ENCODE results near the gene VSNL1. TPM values are rescaled to one million over a fixed set of nuclear protein-coding genes. Genes with fewer than 3 reads are reported as not detected.

The VSNL1 gene
- total and polyA plus RNA-seq, 2 experiments from 2014 or later = 0.70 to 1.8 TPM

GRCh38 chr2:17589406-17590035 lies 49.0 kb downstream of the VSNL1 start:
- no peak overlapping the region for H3K4me2 ChIP-seq (ENCODE audit: unreplicated experiment)
- H3K9ac ChIP-seq = no peak overlapping the region
- no peak overlapping the region for H2AFZ ChIP-seq
- peaks cover 6% of the 10 kb centered on the region for H3K4me1 ChIP-seq (ENCODE audit: insufficient read depth)
- H3K27ac ChIP-seq = no peak overlapping the region
- H3F3A ChIP-seq (ENCODE audit: insufficient read depth) = peaks cover 9% of the 10 kb centered on the region
- in situ Hi-C loops (cut with MboI) = no loop called here
- TF ChIP-seq EZH2phosphoT487 (IDR thresholded peaks at IDR 0.05; ENCODE audit: insufficient read depth, low read depth) (no peak), EZH2 (IDR thresholded peaks at IDR 0.05; ENCODE audit: insufficient read depth, poor library complexity, severe bottlenecking) (no peak)
- no peaks in the 10 kb centered on the region for H3K79me2 ChIP-seq (ENCODE audit: insufficient read depth)
- H3K36me3 ChIP-seq (ENCODE audit: low read depth) = no peaks in the 10 kb centered on the region
- DNase-seq = no peak
- no peak overlapping the region for H3K4me3 ChIP-seq
- no peaks in the 10 kb centered on the region for H3K9me2 ChIP-seq (ENCODE audit: insufficient read depth)
- H3K27me3 ChIP-seq (replicated peaks; ENCODE audit: insufficient read depth) = no peaks in the 10 kb centered on the region
- no peaks in the 10 kb centered on the region for H4K20me1 ChIP-seq (ENCODE audit: insufficient read depth)
- 89 to 95% methylated on average over 2 of the region's 2 CpGs for WGBS, 2 experiments (ENCODE audit: low coverage in 1 of 2, low lambda C conversion rate in 2 of 2, missing lambda C conversion rate in 2 of 2)
- H3K9me3 ChIP-seq (ENCODE audit: low read depth) = no peaks in the 10 kb centered on the region

GRCh38 chr2:17590342-17590911 lies 49.9 kb downstream of the VSNL1 start:
- H2AFZ ChIP-seq = no peak overlapping the region
- H3K9ac ChIP-seq = no peak overlapping the region
- no peaks in the 10 kb centered on the region for H4K20me1 ChIP-seq (ENCODE audit: insufficient read depth)
- H3K27ac ChIP-seq = no peak overlapping the region
- WGBS, 2 experiments (ENCODE audit: low coverage in 1 of 2, low lambda C conversion rate in 2 of 2, missing lambda C conversion rate in 2 of 2) = 38 to 50% methylated on average over 2 of the region's 2 CpGs
- peaks cover 18% of the 10 kb centered on the region for H3F3A ChIP-seq (ENCODE audit: insufficient read depth)
- DNase-seq = no peak
- H3K4me3 ChIP-seq = no peak overlapping the region
- H3K27me3 ChIP-seq (replicated peaks; ENCODE audit: insufficient read depth) = no peaks in the 10 kb centered on the region
- no peak overlapping the region for H3K4me2 ChIP-seq (ENCODE audit: unreplicated experiment)
- peaks cover 13% of the 10 kb centered on the region for H3K4me1 ChIP-seq (ENCODE audit: insufficient read depth)
- H3K36me3 ChIP-seq (ENCODE audit: low read depth) = no peaks in the 10 kb centered on the region
- H3K79me2 ChIP-seq (ENCODE audit: insufficient read depth) = no peaks in the 10 kb centered on the region
- TF ChIP-seq EZH2phosphoT487 (IDR thresholded peaks at IDR 0.05; ENCODE audit: insufficient read depth, low read depth) (no peak), EZH2 (IDR thresholded peaks at IDR 0.05; ENCODE audit: insufficient read depth, poor library complexity, severe bottlenecking) (no peak)
- H3K9me2 ChIP-seq (ENCODE audit: insufficient read depth) = no peaks in the 10 kb centered on the region
- in situ Hi-C loops (cut with MboI) = no loop called here
- H3K9me3 ChIP-seq (ENCODE audit: low read depth) = no peaks in the 10 kb centered on the region

- Histone ChIP-seq H3K4me3 (no peak overlapping the region), H3K27me3 (replicated peaks; ENCODE audit: insufficient read depth) (no peaks in the 10 kb centered on the region), H3K36me3 (ENCODE audit: low read depth) (no peaks in the 10 kb centered on the region), H3K9me2 (ENCODE audit: insufficient read depth) (no peaks in the 10 kb centered on the region), H3K4me2 (ENCODE audit: unreplicated experiment) (no peak overlapping the region), H3K9me3 (ENCODE audit: low read depth) (no peaks in the 10 kb centered on the region), H2AFZ (no peak overlapping the region), H3F3A (ENCODE audit: insufficient read depth) (peaks cover 19% of the 10 kb centered on the region), H3K9ac (no peak overlapping the region), H4K20me1 (ENCODE audit: insufficient read depth) (no peaks in the 10 kb centered on the region), H3K4me1 (ENCODE audit: insufficient read depth) (peaks cover 13% of the 10 kb centered on the region), H3K27ac (no peak overlapping the region), H3K79me2 (ENCODE audit: insufficient read depth) (no peaks in the 10 kb centered on the region)
- TF ChIP-seq EZH2 (IDR thresholded peaks at IDR 0.05; ENCODE audit: insufficient read depth, poor library complexity, severe bottlenecking) = no peak
- no peak for TF ChIP-seq EZH2phosphoT487 (IDR thresholded peaks at IDR 0.05; ENCODE audit: insufficient read depth, low read depth)
- no peak for DNase-seq
- in situ Hi-C loops (cut with MboI) = no loop called here
- 61 to 76% methylated on average over 3 of the region's 3 CpGs for WGBS, 2 experiments (ENCODE audit: low coverage in 1 of 2, low lambda C conversion rate in 2 of 2, missing lambda C conversion rate in 2 of 2)
Measured at GRCh38 chr2:17591846-17592245, 51.4 kb downstream of the VSNL1 start.

GRCh38 chr2:17592731-17593409 lies 52.4 kb downstream of the VSNL1 start:
- no peaks in the 10 kb centered on the region for H3K36me3 ChIP-seq (ENCODE audit: low read depth)
- no peaks in the 10 kb centered on the region for H3K27me3 ChIP-seq (replicated peaks; ENCODE audit: insufficient read depth)
- H3K9me2 ChIP-seq (ENCODE audit: insufficient read depth) = no peaks in the 10 kb centered on the region
- H4K20me1 ChIP-seq (ENCODE audit: insufficient read depth) = no peaks in the 10 kb centered on the region
- in situ Hi-C loops (cut with MboI) = no loop called here
- no peak overlapping the region for H2AFZ ChIP-seq
- H3K9ac ChIP-seq = no peak overlapping the region
- no peak overlapping the region for H3K27ac ChIP-seq
- H3K4me3 ChIP-seq = no peak overlapping the region
- no peaks in the 10 kb centered on the region for H3K79me2 ChIP-seq (ENCODE audit: insufficient read depth)
- H3K4me2 ChIP-seq (ENCODE audit: unreplicated experiment) = no peak overlapping the region
- no peak for DNase-seq
- no peaks in the 10 kb centered on the region for H3K9me3 ChIP-seq (ENCODE audit: low read depth)
- peaks cover 19% of the 10 kb centered on the region for H3F3A ChIP-seq (ENCODE audit: insufficient read depth)
- H3K4me1 ChIP-seq (ENCODE audit: insufficient read depth) = peaks cover 13% of the 10 kb centered on the region
- TF ChIP-seq EZH2 (IDR thresholded peaks at IDR 0.05; ENCODE audit: insufficient read depth, poor library complexity, severe bottlenecking) (no peak), EZH2phosphoT487 (IDR thresholded peaks at IDR 0.05; ENCODE audit: insufficient read depth, low read depth) (no peak)
- WGBS, 2 experiments (ENCODE audit: low coverage in 1 of 2, low lambda C conversion rate in 2 of 2, missing lambda C conversion rate in 2 of 2) = 80 to 84% methylated on average over 2 of the region's 2 CpGs

All from GM23248 (cell line).